Hepatocyte (in vitro differentiated cells): ENCODE data around the gene COP1.

ENCODE experiments used
- EZH2phosphoT487 ChIP-seq: fragments of 200-600 bp; sonication (generic); IDR thresholded peaks from one replicate; pipeline ENCODE4 v1.6.1; 2018; ENCODE audit warnings: antibody characterized with exemption, mild to moderate bottlenecking, low read depth, moderate library complexity; ENCODE audit not compliant: unreplicated experiment, severe bottlenecking
- TF ChIP-seq, protein P1 (sequence below): fragments of 200-600 bp; sonication (generic); IDR thresholded peaks from 2 replicates; pipeline ENCODE4 v1.5.1; 2016; ENCODE audit warnings: antibody characterized with exemption, mild to moderate bottlenecking; ENCODE audit not compliant: poor library complexity

DNA sequence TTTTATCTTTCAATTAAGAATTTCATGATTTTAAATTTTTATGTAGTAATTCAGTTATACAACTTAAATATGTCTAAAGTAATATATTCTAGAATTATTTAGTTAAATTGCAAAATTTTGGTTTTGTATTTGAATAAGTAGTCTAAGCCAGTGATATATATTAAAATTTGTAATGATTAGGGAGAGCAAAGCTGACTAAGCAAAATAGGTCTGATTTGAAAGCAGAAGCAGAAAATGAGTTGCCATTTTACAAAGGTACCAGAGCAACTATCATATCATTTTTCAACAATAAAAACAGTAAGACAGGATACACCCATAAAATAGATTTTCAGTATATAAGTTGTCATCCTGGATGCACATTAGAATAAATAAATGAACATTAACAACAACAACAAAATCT lies 177.9 kb downstream of the COP1 start:
- TF ChIP-seq, protein P1, sequence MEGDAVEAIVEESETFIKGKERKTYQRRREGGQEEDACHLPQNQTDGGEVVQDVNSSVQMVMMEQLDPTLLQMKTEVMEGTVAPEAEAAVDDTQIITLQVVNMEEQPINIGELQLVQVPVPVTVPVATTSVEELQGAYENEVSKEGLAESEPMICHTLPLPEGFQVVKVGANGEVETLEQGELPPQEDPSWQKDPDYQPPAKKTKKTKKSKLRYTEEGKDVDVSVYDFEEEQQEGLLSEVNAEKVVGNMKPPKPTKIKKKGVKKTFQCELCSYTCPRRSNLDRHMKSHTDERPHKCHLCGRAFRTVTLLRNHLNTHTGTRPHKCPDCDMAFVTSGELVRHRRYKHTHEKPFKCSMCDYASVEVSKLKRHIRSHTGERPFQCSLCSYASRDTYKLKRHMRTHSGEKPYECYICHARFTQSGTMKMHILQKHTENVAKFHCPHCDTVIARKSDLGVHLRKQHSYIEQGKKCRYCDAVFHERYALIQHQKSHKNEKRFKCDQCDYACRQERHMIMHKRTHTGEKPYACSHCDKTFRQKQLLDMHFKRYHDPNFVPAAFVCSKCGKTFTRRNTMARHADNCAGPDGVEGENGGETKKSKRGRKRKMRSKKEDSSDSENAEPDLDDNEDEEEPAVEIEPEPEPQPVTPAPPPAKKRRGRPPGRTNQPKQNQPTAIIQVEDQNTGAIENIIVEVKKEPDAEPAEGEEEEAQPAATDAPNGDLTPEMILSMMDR: no peak
- no peak for TF ChIP-seq EZH2phosphoT487
